ENCODE results near the gene NKX1-1.

- TF ChIP-seq CTCF (IDR thresholded peaks at IDR 0.05) (no peak), POLR2A (IDR thresholded peaks at IDR 0.05) (no peak)
Observed at GRCh38 chr4:1359144-1359501, 47.1 kb downstream of the NKX1-1 start.
